ENCODE measurements around the gene PDLIM4.

PDLIM4 gene

DNA sequence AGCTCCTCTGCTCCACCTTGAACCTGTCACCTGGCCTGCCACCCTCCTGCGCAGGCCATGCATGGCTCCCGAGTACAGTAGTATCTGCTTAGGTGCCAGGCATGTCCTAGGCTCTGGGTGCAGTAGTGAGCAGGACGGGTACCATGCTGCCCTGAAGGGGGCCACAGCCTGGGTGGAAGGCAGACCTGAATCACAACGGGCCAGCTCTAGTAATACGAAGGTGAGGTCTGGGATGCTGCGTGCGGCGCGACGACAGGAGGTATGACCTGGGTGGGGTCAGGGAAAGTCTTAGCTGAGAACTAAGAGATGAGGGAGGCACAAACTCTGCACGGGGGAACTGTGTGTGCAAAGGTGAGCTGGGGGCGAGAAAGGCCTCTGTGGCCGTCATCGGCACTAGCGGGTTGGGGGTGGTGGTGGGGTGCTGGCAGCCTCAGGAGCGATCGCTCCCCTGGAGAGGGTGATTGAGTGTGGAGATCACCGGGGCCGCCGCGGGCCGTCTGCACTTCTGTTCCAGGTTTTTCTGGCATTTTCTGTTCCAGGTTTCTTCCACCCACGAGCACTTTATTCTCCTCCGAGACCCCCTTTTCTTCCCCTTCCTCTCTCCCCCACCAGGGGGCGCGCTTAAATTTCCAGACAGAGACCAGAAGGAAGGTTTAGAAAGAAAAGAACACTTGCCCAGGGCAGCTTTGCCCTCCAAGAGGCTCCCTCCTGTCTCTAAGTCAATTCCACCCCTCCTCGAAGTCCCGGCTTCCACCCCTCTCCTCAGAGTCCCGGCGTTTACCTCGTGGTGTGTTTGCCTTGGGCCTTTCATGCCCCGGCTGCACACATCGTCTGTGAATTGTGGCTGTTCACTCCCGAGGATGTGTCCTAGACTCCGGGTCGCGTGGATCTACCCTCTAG lies 15.1 kb downstream of the PDLIM4 start:
- TF ChIP-seq NFIC (IDR thresholded peaks at IDR 0.05) (no peak), RAD21 (IDR thresholded peaks at IDR 0.05; ENCODE audit: low read depth) (peak; percentile 74)

DNA sequence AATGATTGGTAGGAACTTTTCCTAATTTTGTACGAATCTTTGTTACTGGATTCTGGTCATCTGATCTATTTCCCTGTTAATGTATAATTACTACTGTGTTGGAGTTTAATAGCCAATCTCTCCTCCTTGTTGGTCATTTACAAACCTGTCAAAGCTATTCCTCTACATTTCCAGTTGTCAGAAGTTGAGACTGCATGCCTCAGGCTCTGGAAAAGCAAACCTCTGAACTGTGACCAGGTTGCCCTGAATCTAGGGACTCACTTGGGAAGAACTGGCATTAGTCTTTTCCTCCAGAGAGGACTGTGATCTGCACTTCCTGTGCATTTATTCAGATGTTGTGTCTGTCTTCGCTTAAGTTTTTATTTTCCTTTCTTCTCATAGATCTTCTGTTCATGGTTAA lies 16.1 kb downstream of the PDLIM4 start:
- TF ChIP-seq, protein P1, sequence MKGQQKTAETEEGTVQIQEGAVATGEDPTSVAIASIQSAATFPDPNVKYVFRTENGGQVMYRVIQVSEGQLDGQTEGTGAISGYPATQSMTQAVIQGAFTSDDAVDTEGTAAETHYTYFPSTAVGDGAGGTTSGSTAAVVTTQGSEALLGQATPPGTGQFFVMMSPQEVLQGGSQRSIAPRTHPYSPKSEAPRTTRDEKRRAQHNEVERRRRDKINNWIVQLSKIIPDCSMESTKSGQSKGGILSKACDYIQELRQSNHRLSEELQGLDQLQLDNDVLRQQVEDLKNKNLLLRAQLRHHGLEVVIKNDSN (IDR thresholded peaks at IDR 0.05): no peak
- TF ChIP-seq EGR1 (IDR thresholded peaks at IDR 0.05) (no peak), RAD21 (IDR thresholded peaks at IDR 0.05; ENCODE audit: low read depth) (no peak), ZBTB7A (IDR thresholded peaks at IDR 0.05; ENCODE audit: low read depth) (no peak), FOXM1 (IDR thresholded peaks at IDR 0.05; ENCODE audit: borderline replicate concordance, low read depth) (no peak), EP300 (IDR thresholded peaks at IDR 0.05; ENCODE audit: borderline replicate concordance) (no peak), YY1 (IDR thresholded peaks at IDR 0.05; ENCODE audit: low read depth) (no peak), CEBPB (IDR thresholded peaks at IDR 0.05) (no peak), TAF1 (IDR thresholded peaks at IDR 0.05; ENCODE audit: low read depth) (no peak)
- TF ChIP-seq, protein P2, sequence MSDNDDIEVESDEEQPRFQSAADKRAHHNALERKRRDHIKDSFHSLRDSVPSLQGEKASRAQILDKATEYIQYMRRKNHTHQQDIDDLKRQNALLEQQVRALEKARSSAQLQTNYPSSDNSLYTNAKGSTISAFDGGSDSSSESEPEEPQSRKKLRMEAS (IDR thresholded peaks at IDR 0.05): no peak
- TF ChIP-seq, protein P3, sequence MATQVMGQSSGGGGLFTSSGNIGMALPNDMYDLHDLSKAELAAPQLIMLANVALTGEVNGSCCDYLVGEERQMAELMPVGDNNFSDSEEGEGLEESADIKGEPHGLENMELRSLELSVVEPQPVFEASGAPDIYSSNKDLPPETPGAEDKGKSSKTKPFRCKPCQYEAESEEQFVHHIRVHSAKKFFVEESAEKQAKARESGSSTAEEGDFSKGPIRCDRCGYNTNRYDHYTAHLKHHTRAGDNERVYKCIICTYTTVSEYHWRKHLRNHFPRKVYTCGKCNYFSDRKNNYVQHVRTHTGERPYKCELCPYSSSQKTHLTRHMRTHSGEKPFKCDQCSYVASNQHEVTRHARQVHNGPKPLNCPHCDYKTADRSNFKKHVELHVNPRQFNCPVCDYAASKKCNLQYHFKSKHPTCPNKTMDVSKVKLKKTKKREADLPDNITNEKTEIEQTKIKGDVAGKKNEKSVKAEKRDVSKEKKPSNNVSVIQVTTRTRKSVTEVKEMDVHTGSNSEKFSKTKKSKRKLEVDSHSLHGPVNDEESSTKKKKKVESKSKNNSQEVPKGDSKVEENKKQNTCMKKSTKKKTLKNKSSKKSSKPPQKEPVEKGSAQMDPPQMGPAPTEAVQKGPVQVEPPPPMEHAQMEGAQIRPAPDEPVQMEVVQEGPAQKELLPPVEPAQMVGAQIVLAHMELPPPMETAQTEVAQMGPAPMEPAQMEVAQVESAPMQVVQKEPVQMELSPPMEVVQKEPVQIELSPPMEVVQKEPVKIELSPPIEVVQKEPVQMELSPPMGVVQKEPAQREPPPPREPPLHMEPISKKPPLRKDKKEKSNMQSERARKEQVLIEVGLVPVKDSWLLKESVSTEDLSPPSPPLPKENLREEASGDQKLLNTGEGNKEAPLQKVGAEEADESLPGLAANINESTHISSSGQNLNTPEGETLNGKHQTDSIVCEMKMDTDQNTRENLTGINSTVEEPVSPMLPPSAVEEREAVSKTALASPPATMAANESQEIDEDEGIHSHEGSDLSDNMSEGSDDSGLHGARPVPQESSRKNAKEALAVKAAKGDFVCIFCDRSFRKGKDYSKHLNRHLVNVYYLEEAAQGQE (IDR thresholded peaks at IDR 0.05; ENCODE audit: low read depth): no peak

DNA sequence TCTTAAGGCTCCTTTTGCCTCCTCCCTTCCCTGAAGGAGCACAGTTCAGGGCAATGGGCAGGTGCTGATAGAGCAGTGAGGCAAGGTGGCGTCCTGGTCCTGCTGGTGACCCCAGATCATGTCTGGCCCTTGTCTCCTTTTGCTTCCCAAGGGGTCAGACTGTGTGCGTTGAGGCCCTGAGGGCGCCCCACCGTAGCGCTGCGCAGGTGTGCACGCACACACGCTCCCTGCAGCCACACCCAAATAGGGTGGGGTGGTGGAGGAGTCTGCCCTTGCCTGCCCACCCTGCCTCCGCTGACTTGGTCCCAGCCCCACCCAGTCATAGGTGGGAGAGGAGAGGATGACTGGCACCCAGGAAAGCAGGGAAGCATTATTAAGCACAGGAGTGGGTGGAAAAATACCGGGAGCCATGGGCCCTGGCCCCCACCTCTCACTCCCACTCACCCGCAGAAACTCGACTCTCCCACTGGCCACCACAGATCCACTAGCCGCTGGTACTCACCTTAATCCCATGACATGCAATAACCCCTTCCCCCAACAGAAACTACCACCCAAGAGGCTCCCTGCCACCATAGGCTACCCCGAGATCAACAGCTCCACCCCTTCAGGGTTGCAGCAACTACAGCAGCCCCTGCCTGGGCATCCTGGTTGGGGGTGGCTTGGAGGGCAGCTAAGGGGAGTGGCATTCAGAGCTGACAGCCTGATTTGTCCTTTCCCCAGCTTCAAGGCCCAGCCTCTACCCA lies 16.7 kb downstream of the PDLIM4 start:
- TF ChIP-seq RAD21 (IDR thresholded peaks at IDR 0.05; ENCODE audit: low read depth) (no peak), TEAD4 (IDR thresholded peaks at IDR 0.05) (no peak), TCF12 (IDR thresholded peaks at IDR 0.05; ENCODE audit: low read depth) (no peak), YY1 (IDR thresholded peaks at IDR 0.05; ENCODE audit: low read depth) (no peak), NFIC (IDR thresholded peaks at IDR 0.05) (no peak), CEBPB (IDR thresholded peaks at IDR 0.05) (no peak), FOXM1 (IDR thresholded peaks at IDR 0.05; ENCODE audit: borderline replicate concordance, low read depth) (no peak)

DNA sequence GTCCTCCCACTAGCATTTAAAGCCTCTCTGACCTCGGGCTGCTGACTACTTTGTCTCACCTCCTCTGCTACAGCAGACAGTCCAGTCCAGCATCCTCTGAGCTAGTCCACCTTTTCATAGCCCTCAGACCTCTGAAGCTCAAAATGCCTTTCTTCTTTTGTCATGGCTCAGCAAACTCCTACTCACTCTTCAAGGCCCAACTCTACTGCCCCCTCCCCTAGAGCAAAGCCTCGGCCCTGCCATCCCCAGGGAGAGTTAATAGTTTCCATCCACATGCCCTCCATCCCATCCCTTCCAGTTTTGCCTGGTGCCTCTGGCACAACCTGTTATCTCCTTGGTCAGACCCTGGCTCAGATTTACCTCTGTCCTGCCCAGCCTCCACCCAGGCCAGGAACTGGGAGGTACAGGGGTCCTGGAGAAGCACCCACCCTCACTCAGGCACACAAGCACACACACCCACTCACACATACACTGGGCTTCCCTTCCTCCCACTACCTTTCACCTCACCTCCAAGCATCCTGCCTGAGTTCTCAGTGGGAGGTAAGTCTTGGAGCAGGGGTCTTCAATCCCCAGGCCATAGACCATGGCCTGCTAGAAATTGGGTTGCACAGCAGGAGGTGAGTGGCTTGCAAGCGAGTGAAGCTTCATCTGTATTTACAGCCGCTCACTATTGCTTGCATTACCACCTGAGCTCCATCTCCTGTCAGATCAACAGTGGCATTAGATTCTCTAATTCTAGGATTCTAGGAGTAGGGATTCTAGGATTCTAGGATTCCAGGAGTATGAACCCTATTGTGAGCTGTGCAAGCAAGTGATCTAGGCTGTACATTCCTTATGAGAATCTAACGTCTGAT lies 18.1 kb downstream of the PDLIM4 start:
- TF ChIP-seq FOXM1 (IDR thresholded peaks at IDR 0.05; ENCODE audit: borderline replicate concordance, low read depth) (no peak), CEBPB (IDR thresholded peaks at IDR 0.05) (no peak), EP300 (IDR thresholded peaks at IDR 0.05; ENCODE audit: borderline replicate concordance) (no peak), RAD21 (IDR thresholded peaks at IDR 0.05; ENCODE audit: low read depth) (no peak), TCF12 (IDR thresholded peaks at IDR 0.05; ENCODE audit: low read depth) (no peak), NFIC (IDR thresholded peaks at IDR 0.05) (no peak), ZBTB7A (IDR thresholded peaks at IDR 0.05; ENCODE audit: low read depth) (no peak), TAF1 (IDR thresholded peaks at IDR 0.05; ENCODE audit: low read depth) (no peak), CREB1 (IDR thresholded peaks at IDR 0.05; ENCODE audit: low read depth) (no peak), TEAD4 (IDR thresholded peaks at IDR 0.05) (no peak), YY1 (IDR thresholded peaks at IDR 0.05; ENCODE audit: low read depth) (no peak), EGR1 (IDR thresholded peaks at IDR 0.05) (no peak)
- TF ChIP-seq, protein P2 (IDR thresholded peaks at IDR 0.05): no peak
- TF ChIP-seq, protein P3 (IDR thresholded peaks at IDR 0.05; ENCODE audit: low read depth): no peak
- TF ChIP-seq, protein P1 (IDR thresholded peaks at IDR 0.05): no peak

DNA sequence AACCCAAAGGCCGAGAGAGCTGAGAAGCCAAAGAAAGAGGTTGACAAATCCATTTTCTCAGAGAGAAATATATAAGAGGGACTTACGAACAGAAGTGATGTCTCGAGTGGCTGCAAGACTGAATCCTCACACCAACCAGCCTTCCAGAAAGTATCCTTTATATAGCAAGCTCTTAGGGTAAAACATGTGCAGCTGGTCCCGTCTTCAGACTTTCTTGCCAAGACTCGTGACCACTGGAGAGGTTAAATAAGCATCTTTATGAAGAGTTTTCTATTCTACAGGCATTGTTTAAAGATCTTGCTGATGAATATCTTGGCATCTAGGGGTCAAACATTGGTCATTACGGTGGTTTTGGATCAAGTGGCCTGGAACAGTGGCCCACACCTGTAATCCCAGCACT lies 19.8 kb downstream of the PDLIM4 start:
- TF ChIP-seq YY1 (IDR thresholded peaks at IDR 0.05; ENCODE audit: low read depth) (no peak), ZBTB7A (IDR thresholded peaks at IDR 0.05; ENCODE audit: low read depth) (no peak), EP300 (IDR thresholded peaks at IDR 0.05; ENCODE audit: borderline replicate concordance) (no peak), NFIC (IDR thresholded peaks at IDR 0.05) (no peak), EGR1 (IDR thresholded peaks at IDR 0.05) (no peak), FOXM1 (IDR thresholded peaks at IDR 0.05; ENCODE audit: borderline replicate concordance, low read depth) (no peak)
- TF ChIP-seq, protein P1 (IDR thresholded peaks at IDR 0.05): no peak
